Thyroid gland (tissue), 4 donors: ENCODE data around the gene TANC1. TPM values are rescaled to one million over a fixed set of nuclear protein-coding genes. Genes with fewer than 3 reads are reported as not detected.

Experiments used
- DNase-seq, 2 donors: peaks; one replicate each; pipeline ENCODE4 v3.0.0-alpha.2; 2019
- H3K27ac ChIP-seq, 3 donors: fragments of 200-600 bp; sonication (generic); 1 replicate in 2 of 3; 2 replicates in 1 of 3; pipeline ENCODE4 v1.5.1; 2016 to 2019; ENCODE audit warnings: mild to moderate bottlenecking in 1 of 3, moderate library complexity in 1 of 3
- H3K27me3 ChIP-seq: fragments of 200-600 bp; sonication (generic); one replicate; pipeline ENCODE4 v1.5.1; 2019
- H3K36me3 ChIP-seq, 2 donors: fragments of 200-600 bp; sonication (generic); one replicate each; pipeline ENCODE4 v1.5.1; 2016 to 2019
- H3K4me1 ChIP-seq, 2 donors: fragments of 200-600 bp; sonication (generic); one replicate each; pipeline ENCODE4 v1.5.1; 2017 to 2019
- H3K4me3 ChIP-seq, 3 donors: fragments of 200-600 bp; sonication (generic); replicated peaks in 1 of 3; 1 replicate in 2 of 3; 2 replicates in 1 of 3; pipeline ENCODE4 v1.5.1; 2016; ENCODE audit warnings: mild to moderate bottlenecking in 1 of 3
- H3K9me3 ChIP-seq: fragments of 200-600 bp; sonication (generic); one replicate; pipeline ENCODE4 v1.5.1; 2017
- CTCF ChIP-seq, 6 experiments: fragments of 200-600 bp in 3 of 6; fragments of 450-650 bp in 3 of 6; sonication (generic) in 3 of 6; IDR thresholded peaks; one replicate each; pipeline ENCODE4 v1.5.1; 2016 to 2019; ENCODE audit warnings: antibody characterized with exemption in 6 of 6, mild to moderate bottlenecking in 2 of 6, inconsistent platforms in 1 of 6, moderate library complexity in 1 of 6
- POLR2A ChIP-seq, 2 donors: fragments of 450-650 bp; IDR thresholded peaks; one replicate each; pipeline ENCODE4 v1.6.1; 2017; ENCODE audit warnings: antibody characterized with exemption in 2 of 2, mild to moderate bottlenecking in 2 of 2, moderate library complexity in 1 of 2
- WGBS, 2 donors: methylation state at CpG; one replicate each; pipeline ENCODE4 v1.1.5; 2017; 5-methylcytosine and 5-hydroxymethylcytosine counted together
- intact Hi-C: fragments of 100-400 bp; cut with DNase I; formaldehyde crosslinking; loops from one replicate; pipeline ENCODE4 v1.15.1; 2023
- total RNA-seq, 4 donors: library from RNA; depleted of rRNA; stranded (reverse); fragments of >200 nt; gene quantifications; one replicate each; pipeline ENCODE4 v1.2.3, GENCODE V29; 2016

The TANC1 gene
- total RNA-seq, 4 donors from 2014 or later, result 51.1 to 93.8 (median 63.6) TPM

DNA sequence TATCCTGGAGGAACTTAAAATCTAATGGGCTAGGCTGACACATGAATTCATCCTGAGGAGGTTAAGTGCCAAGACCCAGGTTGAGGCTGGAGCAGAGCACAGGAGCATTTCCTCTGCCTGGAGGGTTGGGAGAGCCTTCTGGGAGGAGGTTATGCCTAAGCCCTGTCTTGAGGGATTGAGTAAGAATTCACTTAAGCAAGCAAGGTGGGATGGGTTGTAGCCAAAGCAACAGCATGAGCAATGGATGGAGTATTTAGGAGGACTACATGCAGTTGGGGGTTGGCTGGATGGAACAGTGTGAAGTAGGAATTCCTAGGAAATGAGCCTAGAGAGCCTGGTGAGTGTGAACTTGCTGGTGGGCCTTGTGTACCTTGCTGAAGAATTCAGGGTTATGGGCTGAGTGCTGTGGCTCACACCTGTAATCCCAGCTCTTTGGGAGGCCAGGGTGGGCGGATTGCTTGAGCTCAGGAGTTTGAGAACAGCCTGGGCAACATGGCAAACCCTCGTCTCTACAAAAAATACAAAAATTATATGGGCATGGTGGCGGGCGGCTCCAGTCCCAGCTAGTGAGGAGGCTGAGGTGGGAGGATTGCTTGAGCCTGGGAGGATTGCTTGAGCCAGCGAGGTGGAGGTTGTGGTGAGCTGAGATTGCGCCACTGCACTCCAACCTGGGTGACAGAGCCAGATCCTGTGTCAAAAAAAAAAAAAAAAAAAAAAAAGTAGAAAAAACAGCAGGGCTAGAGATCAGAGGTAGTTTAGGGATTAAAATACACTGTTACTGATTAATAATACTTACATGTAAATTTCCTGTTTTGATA lies 22.2 kb downstream of the TANC1 start:
- H3K9me3 ChIP-seq, result no peaks in the 10 kb centered on the region
- intact Hi-C loops, result no loop called here
- WGBS, 2 donors, result 93 to 98% methylated on average over 6 of the region's 6 CpGs
- no peak for DNase-seq
- no peaks in the 10 kb centered on the region for H3K27me3 ChIP-seq
- H3K36me3 ChIP-seq, result no peaks in the 10 kb centered on the region
- peaks cover 47 to 50% of the 10 kb centered on the region in 2 donors for H3K4me1 ChIP-seq
- no peak for TF ChIP-seq POLR2A (IDR thresholded peaks at IDR 0.05)
- no peak for TF ChIP-seq CTCF (IDR thresholded peaks at IDR 0.05)
- H3K27ac ChIP-seq, result no peak overlapping the region
- H3K4me3 ChIP-seq, result no peak overlapping the region

DNA sequence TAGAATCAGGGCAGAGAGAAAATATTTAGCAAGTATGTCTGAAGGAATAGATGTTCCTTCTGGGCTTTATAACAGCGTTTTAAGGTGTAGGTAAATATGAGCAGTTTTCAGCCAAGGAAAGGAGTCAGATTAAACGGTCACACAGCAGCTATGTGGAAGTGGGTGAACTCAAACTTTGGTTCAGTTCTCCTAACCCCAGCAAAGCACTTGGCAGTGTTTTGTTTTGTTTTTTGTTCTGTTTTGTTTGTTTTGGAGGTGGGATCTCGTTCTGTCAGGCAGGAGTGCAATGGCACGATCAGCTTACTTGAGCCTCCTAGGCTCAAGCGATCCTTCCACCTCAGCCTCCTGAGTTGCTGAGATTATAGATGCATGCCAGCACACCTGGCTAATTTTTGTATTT lies 24.6 kb downstream of the TANC1 start:
- Histone ChIP-seq H3K36me3 (no peaks in the 10 kb centered on the region), H3K27ac (no peak overlapping the region), H3K4me1 (peaks cover 27 to 47% of the 10 kb centered on the region in 2 donors), H3K27me3 (no peaks in the 10 kb centered on the region), H3K9me3 (no peaks in the 10 kb centered on the region), H3K4me3 (no peak overlapping the region)
- TF ChIP-seq CTCF (IDR thresholded peaks at IDR 0.05) (no peak), POLR2A (IDR thresholded peaks at IDR 0.05) (no peak)
- intact Hi-C loops, result no loop called here
- 77 to 78% methylated on average over 5 of the region's 5 CpGs for WGBS, 2 donors
- no peak for DNase-seq

GRCh38 chr2:158993721-158994587 lies 25.5 kb downstream of the TANC1 start:
- WGBS, 2 donors, result 89 to 91% methylated on average over 4 of the region's 4 CpGs
- intact Hi-C loops, result no loop called here
- Histone ChIP-seq H3K36me3 (no peaks in the 10 kb centered on the region), H3K27me3 (no peaks in the 10 kb centered on the region), H3K27ac (no peak overlapping the region), H3K4me1 (peaks cover 27 to 44% of the 10 kb centered on the region in 2 donors), H3K9me3 (no peaks in the 10 kb centered on the region), H3K4me3 (no peak overlapping the region)
- TF ChIP-seq POLR2A (IDR thresholded peaks at IDR 0.05) (no peak), CTCF (IDR thresholded peaks at IDR 0.05) (no peak)
- DNase-seq, result no peak

GRCh38 chr2:158994920-158995676 lies 26.7 kb downstream of the TANC1 start:
- DNase-seq, result no peak
- TF ChIP-seq CTCF (IDR thresholded peaks at IDR 0.05), result no peak
- no peak for TF ChIP-seq POLR2A (IDR thresholded peaks at IDR 0.05)
- no peaks in the 10 kb centered on the region for H3K36me3 ChIP-seq
- peaks cover 26 to 52% of the 10 kb centered on the region in 2 donors for H3K4me1 ChIP-seq
- peak overlapping the region in 1 of 3 donors; percentile 4 for H3K27ac ChIP-seq
- H3K4me3 ChIP-seq, result no peak overlapping the region
- no peaks in the 10 kb centered on the region for H3K9me3 ChIP-seq
- intact Hi-C loops, result no loop called here
- no peaks in the 10 kb centered on the region for H3K27me3 ChIP-seq
- 52 to 54% methylated on average over 5 of the region's 5 CpGs for whole genome bisulfite sequencing, 2 donors
